ENCODE data around the gene CLDND1.
A peak's percentile ranks its signal among the peaks of the same experiment; 100 is the strongest.
"Not testable (repeated sequence)": the region's sequence is repeated elsewhere in the genome, so short reads cannot be mapped to it uniquely, and the experiment has no call there.

CLDND1 gene

DNA sequence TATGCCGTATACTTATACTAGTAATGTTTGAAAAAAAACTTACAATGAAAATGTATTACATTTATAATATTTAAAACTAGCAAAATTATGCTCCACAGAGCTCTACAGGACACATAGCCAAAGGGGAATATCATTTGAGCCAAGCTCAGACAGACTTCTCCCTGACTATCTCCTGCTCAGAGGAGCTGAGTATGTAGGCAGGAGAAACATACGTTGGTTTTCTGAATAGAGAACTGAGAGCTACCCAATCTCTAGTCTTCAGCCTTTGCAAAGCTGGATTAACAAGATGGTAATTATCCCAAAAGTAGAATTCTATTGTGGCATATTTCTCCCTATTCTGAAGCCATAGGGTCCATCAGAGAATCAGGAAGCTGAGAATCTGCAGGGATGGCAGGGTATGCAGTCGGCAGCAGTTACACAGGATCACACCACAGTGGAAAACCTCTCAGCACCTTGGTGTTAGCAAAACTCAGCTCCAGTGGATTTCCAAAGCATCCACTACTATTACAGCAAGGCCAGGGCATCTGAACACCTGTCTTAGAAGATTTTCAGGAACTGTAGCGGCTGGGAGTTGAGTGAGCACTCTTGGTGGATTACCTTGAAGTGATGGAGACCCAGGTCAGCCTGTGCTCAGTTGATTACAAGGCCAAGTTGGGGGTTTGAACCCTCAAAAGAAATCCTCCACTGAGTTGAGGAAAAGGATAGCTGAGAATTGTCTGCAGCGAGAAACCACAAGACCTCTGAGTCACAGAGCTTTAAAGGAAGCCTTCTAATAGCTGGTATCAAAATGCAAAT is 39.2 kb upstream of the CLDND1 start:
- no peaks in the 10 kb centered on the region for H3K9me2 ChIP-seq (replicated peaks; ENCODE audit: insufficient read depth, low read length)
- no peaks in the 10 kb centered on the region for H3K79me2 ChIP-seq (ENCODE audit: insufficient read depth, low read length)
- H3K4me2 ChIP-seq (ENCODE audit: low read depth, low read length, poor library complexity, severe bottlenecking) = peak overlapping the region; percentile 80
- peaks cover 58% of the 10 kb centered on the region for H3F3A ChIP-seq (ENCODE audit: insufficient read depth)
- H3K4me3 ChIP-seq (ENCODE audit: insufficient read depth, low read length, poor library complexity, severe bottlenecking) = peak overlapping the region; percentile 29
- H3K9ac ChIP-seq (ENCODE audit: low read length) = peak overlapping the region; percentile 39
- H3K36me3 ChIP-seq (ENCODE audit: low read length) = no peaks in the 10 kb centered on the region
- H3K27ac ChIP-seq (ENCODE audit: low read depth, low read length) = peak overlapping the region; percentile 92
- H3K27me3 ChIP-seq (ENCODE audit: low read length) = no peaks in the 10 kb centered on the region
- H3K9me3 ChIP-seq (ENCODE audit: insufficient read depth, low read length) = no peaks in the 10 kb centered on the region
- no peaks in the 10 kb centered on the region for H4K20me1 ChIP-seq (ENCODE audit: low read depth, low read length)
- no peak overlapping the region for H2AFZ ChIP-seq (ENCODE audit: low read depth, low read length, severe bottlenecking)
- TF ChIP-seq, protein P1, sequence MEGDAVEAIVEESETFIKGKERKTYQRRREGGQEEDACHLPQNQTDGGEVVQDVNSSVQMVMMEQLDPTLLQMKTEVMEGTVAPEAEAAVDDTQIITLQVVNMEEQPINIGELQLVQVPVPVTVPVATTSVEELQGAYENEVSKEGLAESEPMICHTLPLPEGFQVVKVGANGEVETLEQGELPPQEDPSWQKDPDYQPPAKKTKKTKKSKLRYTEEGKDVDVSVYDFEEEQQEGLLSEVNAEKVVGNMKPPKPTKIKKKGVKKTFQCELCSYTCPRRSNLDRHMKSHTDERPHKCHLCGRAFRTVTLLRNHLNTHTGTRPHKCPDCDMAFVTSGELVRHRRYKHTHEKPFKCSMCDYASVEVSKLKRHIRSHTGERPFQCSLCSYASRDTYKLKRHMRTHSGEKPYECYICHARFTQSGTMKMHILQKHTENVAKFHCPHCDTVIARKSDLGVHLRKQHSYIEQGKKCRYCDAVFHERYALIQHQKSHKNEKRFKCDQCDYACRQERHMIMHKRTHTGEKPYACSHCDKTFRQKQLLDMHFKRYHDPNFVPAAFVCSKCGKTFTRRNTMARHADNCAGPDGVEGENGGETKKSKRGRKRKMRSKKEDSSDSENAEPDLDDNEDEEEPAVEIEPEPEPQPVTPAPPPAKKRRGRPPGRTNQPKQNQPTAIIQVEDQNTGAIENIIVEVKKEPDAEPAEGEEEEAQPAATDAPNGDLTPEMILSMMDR (IDR thresholded peaks at IDR 0.05; ENCODE audit: insufficient read depth, low read length, poor library complexity, severe bottlenecking) = no peak

DNA sequence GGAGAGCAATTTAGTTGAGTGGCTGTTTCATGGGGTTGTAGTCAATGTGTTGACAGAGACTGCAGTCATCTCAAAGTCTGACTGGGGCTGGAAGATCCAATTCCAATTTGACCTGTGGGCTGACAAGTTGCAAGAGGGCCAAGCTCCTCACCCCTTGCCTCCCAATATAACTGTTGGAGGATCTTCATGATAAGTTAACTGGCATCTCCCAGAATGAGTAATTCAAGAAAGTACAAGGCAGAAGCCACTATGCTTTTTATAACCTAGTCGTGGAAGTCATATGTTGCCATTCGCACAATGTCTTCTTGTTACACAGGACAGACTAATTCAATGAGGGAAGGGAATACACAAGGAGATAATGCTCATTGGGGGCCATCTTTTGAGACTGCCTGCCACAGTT is 38.2 kb upstream of the CLDND1 start:
- no peak for TF ChIP-seq EZH2phosphoT487 (conservative IDR thresholded peaks at IDR 0.05; ENCODE audit: low read length)
- TF ChIP-seq, protein P1 (IDR thresholded peaks at IDR 0.05; ENCODE audit: insufficient read depth, low read length, poor library complexity, severe bottlenecking) = no peak
- Histone ChIP-seq H3K36me3 (ENCODE audit: low read length) (no peaks in the 10 kb centered on the region), H3K9me3 (ENCODE audit: insufficient read depth, low read length) (no peaks in the 10 kb centered on the region), H3K4me3 (ENCODE audit: insufficient read depth, low read length, poor library complexity, severe bottlenecking) (no peak overlapping the region), H3K79me2 (ENCODE audit: insufficient read depth, low read length) (no peaks in the 10 kb centered on the region), H3K9me2 (replicated peaks; ENCODE audit: insufficient read depth, low read length) (no peaks in the 10 kb centered on the region), H4K20me1 (ENCODE audit: low read depth, low read length) (no peaks in the 10 kb centered on the region), H3K27me3 (ENCODE audit: low read length) (no peaks in the 10 kb centered on the region), H3K9ac (ENCODE audit: low read length) (peak overlapping the region; percentile 12; the same call in 1 of the 2 replicates), H3K27ac (ENCODE audit: low read depth, low read length) (peak overlapping the region; percentile 92), H2AFZ (ENCODE audit: low read depth, low read length, severe bottlenecking) (no peak overlapping the region), H3F3A (ENCODE audit: insufficient read depth) (peaks cover 65% of the 10 kb centered on the region), H3K4me2 (ENCODE audit: low read depth, low read length, poor library complexity, severe bottlenecking) (peak overlapping the region; percentile 38)

DNA sequence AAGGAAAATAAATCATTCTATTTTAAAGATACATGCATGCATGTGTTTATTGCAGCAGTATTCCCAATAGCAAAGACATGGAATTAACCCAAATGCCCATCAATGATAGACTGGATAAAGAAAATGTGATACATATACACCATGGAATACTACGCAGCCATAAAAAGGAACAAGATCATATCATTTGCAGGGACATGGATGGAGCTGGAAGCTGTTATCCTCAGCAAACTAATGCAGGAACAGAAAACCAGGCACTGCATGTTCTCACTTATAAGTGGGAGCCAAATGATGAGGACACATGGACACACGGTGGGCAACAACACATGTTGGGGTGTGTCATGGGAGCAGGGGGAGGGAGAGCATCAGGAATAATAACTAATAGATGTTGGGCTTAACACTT is 37.1 kb upstream of the CLDND1 start:
- not testable (repeated sequence) for H3K9me2 ChIP-seq (replicated peaks; ENCODE audit: insufficient read depth, low read length); H3K79me2 ChIP-seq (ENCODE audit: insufficient read depth, low read length); H3K36me3 ChIP-seq (ENCODE audit: low read length); H3K4me3 ChIP-seq (ENCODE audit: insufficient read depth, low read length, poor library complexity, severe bottlenecking); H4K20me1 ChIP-seq (ENCODE audit: low read depth, low read length); H3K4me2 ChIP-seq (ENCODE audit: low read depth, low read length, poor library complexity, severe bottlenecking); H3K9me3 ChIP-seq (ENCODE audit: insufficient read depth, low read length); H3K9ac ChIP-seq (ENCODE audit: low read length); H2AFZ ChIP-seq (ENCODE audit: low read depth, low read length, severe bottlenecking); H3K27me3 ChIP-seq (ENCODE audit: low read length); H3K27ac ChIP-seq (ENCODE audit: low read depth, low read length)
- peaks cover 55% of the 10 kb centered on the region for H3F3A ChIP-seq (ENCODE audit: insufficient read depth)

DNA sequence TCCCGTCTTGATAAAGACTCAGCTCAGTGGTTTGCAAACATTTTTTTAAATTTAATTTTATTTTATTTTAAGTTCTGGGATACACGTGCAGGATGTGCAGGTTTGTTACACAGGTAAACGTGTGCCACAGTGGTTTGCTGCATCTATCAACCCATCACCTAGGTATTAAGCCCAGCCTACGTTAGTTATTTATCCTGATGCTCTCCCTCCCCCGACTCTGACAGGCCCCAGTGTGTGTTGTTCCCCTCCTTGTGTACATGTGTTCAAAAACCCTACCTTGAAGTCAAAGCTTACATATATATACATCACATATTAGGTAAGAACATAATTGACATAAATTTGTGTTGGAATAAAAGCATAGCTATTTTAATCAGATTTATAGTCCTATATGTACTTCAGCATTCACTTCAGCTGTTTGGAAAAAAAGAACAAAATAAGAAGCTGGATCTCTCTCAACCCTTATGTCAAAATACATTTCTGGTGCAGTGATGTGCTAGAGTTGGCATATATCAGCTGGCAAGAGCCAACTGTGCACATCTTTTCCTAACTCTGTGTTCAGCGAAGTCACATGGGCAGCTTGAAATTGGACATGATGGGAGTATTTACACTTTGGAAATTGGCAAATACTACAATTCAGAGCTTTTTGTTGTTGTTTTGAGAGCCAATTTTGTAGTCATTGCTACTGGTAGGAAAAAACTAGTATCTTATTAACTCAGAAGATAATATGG is 35.6 kb upstream of the CLDND1 start:
- TF ChIP-seq EZH2phosphoT487 (conservative IDR thresholded peaks at IDR 0.05; ENCODE audit: low read length) = no peak
- TF ChIP-seq, protein P1 (IDR thresholded peaks at IDR 0.05; ENCODE audit: insufficient read depth, low read length, poor library complexity, severe bottlenecking) = no peak
- Histone ChIP-seq H3K9me2 (replicated peaks; ENCODE audit: insufficient read depth, low read length) (no peaks in the 10 kb centered on the region), H3K9me3 (ENCODE audit: insufficient read depth, low read length) (no peaks in the 10 kb centered on the region), H3F3A (ENCODE audit: insufficient read depth) (peaks cover 40% of the 10 kb centered on the region), H4K20me1 (ENCODE audit: low read depth, low read length) (no peaks in the 10 kb centered on the region), H3K79me2 (ENCODE audit: insufficient read depth, low read length) (no peaks in the 10 kb centered on the region), H3K36me3 (ENCODE audit: low read length) (no peaks in the 10 kb centered on the region), H3K27me3 (ENCODE audit: low read length) (no peaks in the 10 kb centered on the region), H3K4me3 (ENCODE audit: insufficient read depth, low read length, poor library complexity, severe bottlenecking) (no peak overlapping the region), H3K9ac (ENCODE audit: low read length) (peak overlapping the region; percentile 34), H2AFZ (ENCODE audit: low read depth, low read length, severe bottlenecking) (no peak overlapping the region), H3K27ac (ENCODE audit: low read depth, low read length) (peak overlapping the region; percentile 85), H3K4me2 (ENCODE audit: low read depth, low read length, poor library complexity, severe bottlenecking) (peak overlapping the region; percentile 74)

Measured in SU-DHL-6 (cell line).